Heart right ventricle (tissue), 16 donors: ENCODE results near the gene FBRS. TPM values are rescaled to one million over a fixed set of nuclear protein-coding genes. Genes with fewer than 3 reads are reported as not detected.

ENCODE experiments used
- ATAC-seq, 8 donors: fragments of 200-7000 bp; cut with Tn5 transposase; one replicate each; pipeline ENCODE4 v1.9.1; 2020; ENCODE audit warnings: mild to moderate bottlenecking in 8 of 8, moderate library complexity in 8 of 8, moderate number of reproducible peaks in 1 of 8
- DNase-seq, 2 donors: peaks; one replicate each; pipeline ENCODE4 v3.0.0-alpha.2; 2020
- H3K27ac ChIP-seq, 10 donors: fragments of 200-600 bp; sonication (generic) in 2 of 10; one replicate each; pipeline versions ENCODE4 v1.5.0 to v1.8.0; 2020 to 2022; ENCODE audit warnings: mild to moderate bottlenecking in 3 of 10
- H3K27me3 ChIP-seq, 7 donors: fragments of 200-600 bp; one replicate each; pipeline ENCODE4 v1.8.0; 2021 to 2022; ENCODE audit warnings: mild to moderate bottlenecking in 2 of 7
- H3K36me3 ChIP-seq, 9 donors: fragments of 200-600 bp; sonication (generic) in 1 of 9; one replicate each; pipeline versions ENCODE4 v1.5.0 to v1.8.0; 2020 to 2022; ENCODE audit warnings: mild to moderate bottlenecking in 2 of 9
- H3K4me1 ChIP-seq, 9 donors: fragments of 200-600 bp; sonication (generic) in 1 of 9; one replicate each; pipeline versions ENCODE4 v1.5.0 to v1.8.0; 2020 to 2022; ENCODE audit warnings: mild to moderate bottlenecking in 4 of 9
- H3K4me3 ChIP-seq, 10 donors: fragments of 200-600 bp; sonication (generic) in 2 of 10; one replicate each; pipeline versions ENCODE4 v1.5.0 to v1.8.0; 2020 to 2022; ENCODE audit warnings: mild to moderate bottlenecking in 7 of 10, moderate library complexity in 2 of 10
- H3K9me3 ChIP-seq, 11 donors: fragments of 200-600 bp in 10 of 11; sonication (generic) in 2 of 11; one replicate each; pipeline versions ENCODE4 v1.5.0 to v1.8.0; 2013 to 2022; ENCODE audit warnings: mild to moderate bottlenecking in 2 of 11, control low read depth in 1 of 11, moderate library complexity in 1 of 11
- CTCF ChIP-seq, 9 donors: fragments of 200-600 bp; sonication (generic) in 2 of 9; IDR thresholded peaks; one replicate each; pipeline versions ENCODE4 v1.5.0 to v1.8.0; 2021 to 2022; ENCODE audit warnings: antibody characterized with exemption in 9 of 9, mild to moderate bottlenecking in 5 of 9, moderate library complexity in 1 of 9
- WGBS, 2 donors: extraction: QIAGEN DNeasy Blood & Tissue Kit; methylation state at CpG; one replicate each; pipeline ENCODE4 v1.1.7; 2013; ENCODE audit warnings: inconsistent platforms in 1 of 2; 5-methylcytosine and 5-hydroxymethylcytosine counted together
- intact Hi-C, 10 donors: fragments of 100-400 bp; cut with DNase I; formaldehyde crosslinking; loops; one replicate each; pipeline versions ENCODE4 v1.11.1 to v1.14.2; 2022
- polyA plus RNA-seq, 2 donors: library from polyadenylated mRNA; stranded (reverse); fragments of 200-250 nt; gene quantifications; one replicate each; pipeline ENCODE4 v1.2.3, GENCODE V29; 2013
- total RNA-seq, 10 donors: library from RNA; stranded (reverse); fragmentation: NEBNext Ultra II Directional in 3 of 10; extraction: Animal tissue kit (Norgen Biotek cat#: 25700) in 3 of 10; gene quantifications; one replicate each; pipeline versions ENCODE4 v1.2.1 to v1.2.4, GENCODE V29; 2021 to 2023
- donor health status: Arrhythmogenic right ventricular cardiomyopathy.
- donor health status: ischemic (EF 13 %, LVEDD 7.1; RV severe dilation, severe dysfunction).
- donor health status: healthy with polysubstance abuse.
- donor health status: DM: no; HTN: yes; CAD: no.
- donor health status: DM: no; HTN: no; CAD: no.
- donor health status: ischemic (EF 25% LVEDD 6.9; RV normal size, moderate dysfunction).
- donor health status: ischemic (EF 25% LVEDD 5.7; RV mildly dilated, moderate dysfunction).
- donor health status: healthy.
- donor health status: DM: yes; HTN: yes; CAD: no.
- donor health status: Ischemic cardiomyopathy.
- donor health status: ischemic (EF 35%, LVEDD 5.7; RV mildly dilated, moderate dysfunction).
- donor health status: nonischemic (EF 11% LVEDD 7.7; RV severe dilation, severe dysfunction).
- donor health status: DM: yes; HTN: yes; CAD: no.
- donor health status: PGD.
- donor health status: ischemic (EF 29% LVEDD 5.4; RV normal size, mild dysfunction).
- donor health status: nonischemic (EF 23%, LVEDD 6.1; RV moderate dilation, normal function).

The FBRS gene
- total and polyA plus RNA-seq, 12 donors, result 24.6 to 40.2 (median 29.3) TPM

- DNase-seq, result no peak
- peaks cover 0 to 48% (median 31%) of the 10 kb centered on the region in 9 donors for H3K4me1 ChIP-seq
- no peaks in the 10 kb centered on the region for H3K9me3 ChIP-seq
- intact Hi-C loops, result loop anchor here in 4 of 10 donors (1.0 to 10.0 kb wide), 5 partner anchors 39 to 165 kb away; partner anchors contain the start of genes FBRS (in 4 of the 4), PHKG2 (in 1 of the 4) and ZNF747 (in 1 of the 4)
- ATAC-seq, result peak; percentile 92 to 97 (median 95)
- peak overlapping the region in 9 of 10 donors; percentile 84 to 100 (median 95) for H3K4me3 ChIP-seq
- no peaks in the 10 kb centered on the region for H3K27me3 ChIP-seq
- 13 to 14% methylated on average over 26 of the region's 26 CpGs for WGBS, 2 donors
- no peak for TF ChIP-seq CTCF (IDR thresholded peaks at IDR 0.05)
- H3K27ac ChIP-seq, result peak overlapping the region; percentile 97 to 100 (median 100)
- H3K36me3 ChIP-seq, result peaks cover 0 to 28% (median 18%) of the 10 kb centered on the region in 9 donors
Observed at GRCh38 chr16:30697264-30698138, 39.3 kb downstream of the FBRS start.

DNA sequence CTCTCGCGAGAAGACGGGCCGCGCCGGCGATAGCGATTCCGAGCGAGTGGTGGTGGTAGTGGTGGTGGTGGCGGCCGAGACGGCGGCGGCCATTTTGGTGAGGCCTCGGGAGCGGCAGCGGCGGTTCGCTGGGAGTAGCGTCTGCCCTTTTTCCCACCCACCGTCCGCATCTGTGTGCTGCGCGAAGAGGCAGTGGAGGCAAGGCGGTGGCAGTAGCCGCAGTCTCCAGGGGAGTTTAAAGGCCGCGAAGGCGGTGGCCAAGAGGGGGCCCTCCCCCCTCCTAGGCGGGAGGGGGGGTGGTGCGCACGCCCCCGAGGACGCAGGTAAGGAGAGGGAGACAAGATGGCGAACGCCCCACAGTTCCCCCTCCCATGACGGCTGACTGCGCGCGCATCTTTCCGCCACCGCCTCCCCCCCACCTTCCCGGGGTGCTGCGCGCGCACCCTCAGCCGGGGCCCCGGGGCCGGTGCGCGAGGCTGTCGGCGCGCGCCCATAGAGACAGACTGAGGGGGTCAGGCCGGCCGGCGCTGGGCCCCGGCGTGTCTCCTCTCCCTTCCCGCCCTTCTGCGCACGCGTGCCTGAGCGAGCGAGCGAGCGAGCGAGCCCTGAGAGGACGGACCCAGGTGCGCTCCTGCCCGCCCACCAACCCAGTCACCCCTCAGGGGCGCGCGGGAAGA, 40.0 kb downstream of the FBRS start:
- no peaks in the 10 kb centered on the region for H3K27me3 ChIP-seq
- ATAC-seq (peak; percentile 86 to 94 (median 90)), DNase-seq (peak; percentile 99)
- 0% methylated on average over 61 to 76 of the region's 76 CpGs for WGBS, 2 donors
- intact Hi-C loops, result loop anchor here in 4 of 10 donors (1.0 to 10.0 kb wide), 5 partner anchors 39 to 166 kb away; partner anchors contain the start of genes FBRS (in 4 of the 4), PHKG2 (in 1 of the 4) and ZNF747 (in 1 of the 4)
- peak overlapping the region; percentile 97 to 100 (median 100) for H3K27ac ChIP-seq
- peaks cover 0 to 43% (median 31%) of the 10 kb centered on the region in 9 donors for H3K4me1 ChIP-seq
- peak overlapping the region; percentile 84 to 100 (median 94) for H3K4me3 ChIP-seq
- H3K36me3 ChIP-seq, result peaks cover 0 to 36% (median 25%) of the 10 kb centered on the region in 9 donors
- TF ChIP-seq CTCF (IDR thresholded peaks at IDR 0.05), result no peak
- H3K9me3 ChIP-seq, result no peaks in the 10 kb centered on the region

DNA sequence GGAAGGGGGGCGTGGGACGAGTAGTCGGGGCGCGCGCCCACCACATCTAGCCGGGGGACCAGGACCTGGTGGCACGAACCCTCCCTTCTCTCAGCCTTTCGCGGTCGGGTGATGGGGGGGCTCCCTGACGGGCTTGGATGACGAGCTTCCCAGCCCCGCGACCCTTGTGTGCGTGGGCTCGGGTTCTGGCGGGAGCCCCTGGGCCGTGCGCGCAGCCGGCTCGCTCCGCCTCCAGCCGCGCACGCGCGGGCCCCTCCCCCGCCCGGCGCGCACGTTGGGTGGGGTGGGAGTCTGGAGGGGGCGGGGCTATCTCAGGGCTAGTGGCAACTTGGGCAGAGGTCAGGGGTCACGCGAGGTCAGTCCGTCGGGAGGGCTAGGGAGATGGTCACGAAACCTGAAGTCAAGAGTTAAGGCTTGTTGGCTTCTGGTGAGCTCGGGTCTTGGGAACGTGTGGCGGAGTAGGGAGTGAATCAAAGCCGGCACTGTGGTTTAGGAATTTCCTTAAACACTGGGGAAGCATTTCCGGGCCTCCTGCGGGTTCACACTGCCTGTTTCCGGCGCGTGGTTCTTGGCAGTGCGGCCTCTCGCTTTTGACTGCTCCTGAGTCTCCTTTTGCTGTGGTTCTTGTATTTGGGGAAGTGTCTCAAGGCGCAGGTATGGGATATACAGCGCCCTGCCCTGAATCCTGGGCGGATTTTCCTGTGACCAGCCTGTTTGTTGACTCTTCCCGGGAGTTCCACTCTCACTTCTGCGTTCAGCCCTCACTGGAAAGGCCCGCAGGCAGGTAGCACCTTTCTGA, 40.8 kb downstream of the FBRS start, which contains the start of gene SRCAP:
TSS of gene SRCAP (plus strand) at position 356 of the 799 bp plus-strand sequence. CDS start 1,654 bp downstream, outside the sequence.
- peaks cover 0 to 38% (median 31%) of the 10 kb centered on the region in 9 donors for H3K4me1 ChIP-seq
- ATAC-seq, result peak; percentile 61 to 84 (median 78)
- peak within 1 kb of the TSS; percentile 84 to 100 (median 94) for H3K4me3 ChIP-seq
- intact Hi-C loops, result loop anchor here in 4 of 10 donors (1.0 to 10.0 kb wide), 5 partner anchors 40 to 167 kb away; partner anchors contain the start of genes FBRS (in 4 of the 4), PHKG2 (in 1 of the 4) and ZNF747 (in 1 of the 4)
- no peak for TF ChIP-seq CTCF (IDR thresholded peaks at IDR 0.05)
- peak within 1 kb of the TSS; percentile 97 to 100 (median 100) for H3K27ac ChIP-seq
- H3K36me3 ChIP-seq, result peaks cover 3 to 43% (median 33%) of the 10 kb centered on the region in 9 donors
- H3K9me3 ChIP-seq, result no peaks in the 10 kb centered on the region
- H3K27me3 ChIP-seq, result no peaks in the 10 kb centered on the region
- DNase-seq, result peak; percentile 88 to 89
- WGBS, 2 donors, result 0 to 2% methylated on average over 57 of the region's 57 CpGs
